Stomach (tissue), 4 donors: ENCODE results near the gene BRSK2.

Experiments
- CTCF ChIP-seq, 7 experiments: fragments of 450-650 bp in 4 of 7; fragments of 200-600 bp in 3 of 7; sonication (generic) in 3 of 7; IDR thresholded peaks; one replicate each; pipeline ENCODE4 v1.5.1; 2016 to 2019; ENCODE audit warnings: antibody characterized with exemption in 7 of 7, control low read depth in 2 of 7, mild to moderate bottlenecking in 1 of 7
- EP300 ChIP-seq: sonication (generic); formaldehyde crosslinking; IDR thresholded peaks from one replicate; pipeline ENCODE4 v1.6.1; 2017; ENCODE audit warnings: antibody characterized with exemption
- POLR2A ChIP-seq, 4 donors: fragments of 450-650 bp; IDR thresholded peaks; one replicate each; pipeline ENCODE4 v1.6.1; 2016; ENCODE audit warnings: antibody characterized with exemption in 4 of 4, control low read depth in 2 of 4, mild to moderate bottlenecking in 1 of 4, moderate library complexity in 1 of 4
- POLR2AphosphoS5 ChIP-seq, 3 donors: sonication (generic); formaldehyde crosslinking; IDR thresholded peaks; one replicate each; pipeline ENCODE4 v1.6.1; 2016; ENCODE audit warnings: antibody characterized with exemption in 3 of 3

GRCh38 chr11:1394936-1395772, 5.4 kb downstream of the BRSK2 start:
- TF ChIP-seq POLR2A (IDR thresholded peaks at IDR 0.05) (no peak), CTCF (IDR thresholded peaks at IDR 0.05) (no peak), EP300 (no peak), POLR2AphosphoS5 (IDR thresholded peaks at IDR 0.05) (no peak)
